A549 (cell line): Measurements from ENCODE around the gene HGF.

Source experiments
- RAD21 ChIP-seq, 2 experiments: fragments of >200 bp in 1 of 2; sonication (Bioruptor Twin) in 1 of 2; formaldehyde crosslinking in 1 of 2; IDR thresholded peaks in 1 of 2; conservative IDR thresholded peaks in 1 of 2; 2 replicates in 1 of 2; 3 replicates in 1 of 2; pipeline ENCODE4 v1.6.1; 2012 to 2018; ENCODE audit warnings: inconsistent platforms in 1 of 2
- TF ChIP-seq, protein P1 (sequence below): fragments of >200 bp; sonication (Bioruptor Twin); formaldehyde crosslinking; IDR thresholded peaks from 3 replicates; pipeline ENCODE4 v1.5.1; 2016
- TF ChIP-seq, protein P2 (sequence below): fragments of 450-650 bp; IDR thresholded peaks from 2 replicates; pipeline ENCODE4 v1.6.1; 2014; ENCODE audit warnings: antibody characterized with exemption

GRCh38 chr7:81704595-81704994 is 65.3 kb downstream of the HGF start:
- TF ChIP-seq, protein P1, sequence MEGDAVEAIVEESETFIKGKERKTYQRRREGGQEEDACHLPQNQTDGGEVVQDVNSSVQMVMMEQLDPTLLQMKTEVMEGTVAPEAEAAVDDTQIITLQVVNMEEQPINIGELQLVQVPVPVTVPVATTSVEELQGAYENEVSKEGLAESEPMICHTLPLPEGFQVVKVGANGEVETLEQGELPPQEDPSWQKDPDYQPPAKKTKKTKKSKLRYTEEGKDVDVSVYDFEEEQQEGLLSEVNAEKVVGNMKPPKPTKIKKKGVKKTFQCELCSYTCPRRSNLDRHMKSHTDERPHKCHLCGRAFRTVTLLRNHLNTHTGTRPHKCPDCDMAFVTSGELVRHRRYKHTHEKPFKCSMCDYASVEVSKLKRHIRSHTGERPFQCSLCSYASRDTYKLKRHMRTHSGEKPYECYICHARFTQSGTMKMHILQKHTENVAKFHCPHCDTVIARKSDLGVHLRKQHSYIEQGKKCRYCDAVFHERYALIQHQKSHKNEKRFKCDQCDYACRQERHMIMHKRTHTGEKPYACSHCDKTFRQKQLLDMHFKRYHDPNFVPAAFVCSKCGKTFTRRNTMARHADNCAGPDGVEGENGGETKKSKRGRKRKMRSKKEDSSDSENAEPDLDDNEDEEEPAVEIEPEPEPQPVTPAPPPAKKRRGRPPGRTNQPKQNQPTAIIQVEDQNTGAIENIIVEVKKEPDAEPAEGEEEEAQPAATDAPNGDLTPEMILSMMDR, result no peak
- TF ChIP-seq RAD21 (conservative IDR thresholded peaks at IDR 0.05 in 1 of 2, IDR thresholded peaks at IDR 0.05 in 1 of 2), result no peak
- TF ChIP-seq, protein P2, sequence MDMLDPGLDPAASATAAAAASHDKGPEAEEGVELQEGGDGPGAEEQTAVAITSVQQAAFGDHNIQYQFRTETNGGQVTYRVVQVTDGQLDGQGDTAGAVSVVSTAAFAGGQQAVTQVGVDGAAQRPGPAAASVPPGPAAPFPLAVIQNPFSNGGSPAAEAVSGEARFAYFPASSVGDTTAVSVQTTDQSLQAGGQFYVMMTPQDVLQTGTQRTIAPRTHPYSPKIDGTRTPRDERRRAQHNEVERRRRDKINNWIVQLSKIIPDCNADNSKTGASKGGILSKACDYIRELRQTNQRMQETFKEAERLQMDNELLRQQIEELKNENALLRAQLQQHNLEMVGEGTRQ, result no peak
